Lower leg skin (tissue), 3 donors: ENCODE measurements around the gene GPR161.

Experiments
- CTCF ChIP-seq, 3 donors: fragments of 450-650 bp; IDR thresholded peaks; one replicate each; pipeline ENCODE4 v1.5.1; 2016; ENCODE audit warnings: antibody characterized with exemption in 3 of 3, mild to moderate bottlenecking in 3 of 3, moderate library complexity in 2 of 3
- POLR2A ChIP-seq, 2 donors: fragments of 450-650 bp; IDR thresholded peaks; one replicate each; pipeline ENCODE4 v1.6.1; 2016 to 2017; ENCODE audit warnings: antibody characterized with exemption in 2 of 2, mild to moderate bottlenecking in 1 of 2, moderate library complexity in 1 of 2

GRCh38 chr1:168135921-168136708, 615 bp downstream of the GPR161 start:
- TF ChIP-seq CTCF (IDR thresholded peaks at IDR 0.05) (no peak), POLR2A (IDR thresholded peaks at IDR 0.05) (no peak)
